ENCODE data around the gene FHOD1.

The FHOD1 gene

GRCh38 chr16:67277294-67277998 lies 30.2 kb upstream of the FHOD1 start:
- DNase-seq, result no peak

GRCh38 chr16:67275321-67275720 lies 28.0 kb upstream of the FHOD1 start:
- no peak for DNase-seq

GRCh38 chr16:67271446-67271845 lies 24.2 kb upstream of the FHOD1 start:
- no peak for DNase-seq

GRCh38 chr16:67270931-67271338 lies 23.7 kb upstream of the FHOD1 start:
- DNase-seq, result no peak

- no peak for DNase-seq
These were observed 22.5 kb upstream of the FHOD1 start for GRCh38 chr16:67269766-67270165.

GRCh38 chr16:67268136-67268579 lies 20.9 kb upstream of the FHOD1 start:
- DNase-seq, result no peak

- no peak for DNase-seq
These were observed 18.6 kb upstream of the FHOD1 start for GRCh38 chr16:67265834-67266233.

- no peak for DNase-seq
These were observed 17.6 kb upstream of the FHOD1 start for GRCh38 chr16:67264866-67265265.

GRCh38 chr16:67264277-67264676 lies 17.0 kb upstream of the FHOD1 start:
- DNase-seq, result no peak

- DNase-seq, result no peak
These were observed 15.9 kb upstream of the FHOD1 start for GRCh38 chr16:67263201-67263600.

- no peak for DNase-seq
These were observed 13.3 kb upstream of the FHOD1 start for GRCh38 chr16:67260426-67261063.

GRCh38 chr16:67259705-67260104 lies 12.4 kb upstream of the FHOD1 start:
- no peak for DNase-seq

GRCh38 chr16:67258161-67258835 lies 11.0 kb upstream of the FHOD1 start:
- DNase-seq, result no peak

GRCh38 chr16:67257486-67258160 lies 10.3 kb upstream of the FHOD1 start:
- DNase-seq, result no peak

- no peak for DNase-seq
These were observed 9.5 kb upstream of the FHOD1 start for GRCh38 chr16:67256701-67257230.

GRCh38 chr16:67255553-67256221 lies 8.4 kb upstream of the FHOD1 start:
- no peak for DNase-seq

GRCh38 chr16:67254801-67255552 lies 7.7 kb upstream of the FHOD1 start:
- DNase-seq, result no peak

- no peak for DNase-seq
These were observed 5.6 kb upstream of the FHOD1 start for GRCh38 chr16:67252609-67253497.

GRCh38 chr16:67250045-67250327 lies 2.7 kb upstream of the FHOD1 start:
- DNase-seq, result no peak

- no peak for DNase-seq
These were observed 2.1 kb upstream of the FHOD1 start for GRCh38 chr16:67249178-67250044.
